ENCODE results near the gene PDSS2. TPM values are rescaled to one million over a fixed set of nuclear protein-coding genes. Genes with fewer than 3 reads are reported as not detected.

PDSS2 gene
- total RNA-seq, 2 donors from 2014 or later, result 8.2 to 13.7 TPM

- Mint-ChIP-seq H3K9me3 (no peaks in the 10 kb centered on the region), H3K27me3 (ENCODE audit: insufficient read depth) (no peaks in the 10 kb centered on the region), H3K27ac (no peak overlapping the region), H3K4me3 (no peak overlapping the region), H3K36me3 (ENCODE audit: low read depth) (no peaks in the 10 kb centered on the region), H3K4me1 (peaks cover 3% of the 10 kb centered on the region)
- Histone ChIP-seq H3K27ac (ENCODE audit: low read depth, low read length) (no peak overlapping the region), H3K4me1 (ENCODE audit: control insufficient read depth, insufficient read depth, low read length) (no peaks in the 10 kb centered on the region), H3K36me3 (ENCODE audit: control insufficient read depth, insufficient read depth, low read length) (no peaks in the 10 kb centered on the region), H3K4me3 (ENCODE audit: low read length) (no peak overlapping the region), H3K9me3 (ENCODE audit: control insufficient read depth, low read length) (no peaks in the 10 kb centered on the region), H3K9ac (ENCODE audit: extremely low read depth, low read length, poor library complexity, severe bottlenecking) (no peak overlapping the region), H3K27me3 (ENCODE audit: control insufficient read depth, insufficient read depth, low read length, poor library complexity, severe bottlenecking) (no peaks in the 10 kb centered on the region)
- TF ChIP-seq, protein P1, sequence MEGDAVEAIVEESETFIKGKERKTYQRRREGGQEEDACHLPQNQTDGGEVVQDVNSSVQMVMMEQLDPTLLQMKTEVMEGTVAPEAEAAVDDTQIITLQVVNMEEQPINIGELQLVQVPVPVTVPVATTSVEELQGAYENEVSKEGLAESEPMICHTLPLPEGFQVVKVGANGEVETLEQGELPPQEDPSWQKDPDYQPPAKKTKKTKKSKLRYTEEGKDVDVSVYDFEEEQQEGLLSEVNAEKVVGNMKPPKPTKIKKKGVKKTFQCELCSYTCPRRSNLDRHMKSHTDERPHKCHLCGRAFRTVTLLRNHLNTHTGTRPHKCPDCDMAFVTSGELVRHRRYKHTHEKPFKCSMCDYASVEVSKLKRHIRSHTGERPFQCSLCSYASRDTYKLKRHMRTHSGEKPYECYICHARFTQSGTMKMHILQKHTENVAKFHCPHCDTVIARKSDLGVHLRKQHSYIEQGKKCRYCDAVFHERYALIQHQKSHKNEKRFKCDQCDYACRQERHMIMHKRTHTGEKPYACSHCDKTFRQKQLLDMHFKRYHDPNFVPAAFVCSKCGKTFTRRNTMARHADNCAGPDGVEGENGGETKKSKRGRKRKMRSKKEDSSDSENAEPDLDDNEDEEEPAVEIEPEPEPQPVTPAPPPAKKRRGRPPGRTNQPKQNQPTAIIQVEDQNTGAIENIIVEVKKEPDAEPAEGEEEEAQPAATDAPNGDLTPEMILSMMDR (conservative IDR thresholded peaks at IDR 0.05), result no peak
- no peak for DNase-seq
- WGBS, 2 experiments (ENCODE audit: insufficient coverage in 1 of 2, insufficient read length in 1 of 2), result 60 to 80% methylated on average over 3 to 8 of the region's 8 CpGs
Measured at GRCh38 chr6:107216197-107216933, 243.0 kb downstream of the PDSS2 start.

GRCh38 chr6:107215334-107215733, 244.0 kb downstream of the PDSS2 start:
- TF ChIP-seq, protein P1 (conservative IDR thresholded peaks at IDR 0.05), result no peak
- H3K4me3 Mint-ChIP-seq, result no peak overlapping the region
- no peak for DNase-seq
- no peaks in the 10 kb centered on the region for H3K9me3 Mint-ChIP-seq
- Histone ChIP-seq H3K9me3 (ENCODE audit: control insufficient read depth, low read length) (no peaks in the 10 kb centered on the region), H3K27me3 (ENCODE audit: control insufficient read depth, insufficient read depth, low read length, poor library complexity, severe bottlenecking) (no peaks in the 10 kb centered on the region), H3K4me3 (ENCODE audit: low read length) (no peak overlapping the region), H3K4me1 (ENCODE audit: control insufficient read depth, insufficient read depth, low read length) (no peaks in the 10 kb centered on the region), H3K36me3 (ENCODE audit: control insufficient read depth, insufficient read depth, low read length) (no peaks in the 10 kb centered on the region), H3K27ac (ENCODE audit: low read depth, low read length) (no peak overlapping the region), H3K9ac (ENCODE audit: extremely low read depth, low read length, poor library complexity, severe bottlenecking) (no peak overlapping the region)
- H3K36me3 Mint-ChIP-seq (ENCODE audit: low read depth), result no peaks in the 10 kb centered on the region
- H3K27me3 Mint-ChIP-seq (ENCODE audit: insufficient read depth), result no peaks in the 10 kb centered on the region
- no peak overlapping the region for H3K27ac Mint-ChIP-seq
- H3K4me1 Mint-ChIP-seq, result peaks cover 3% of the 10 kb centered on the region
- WGBS, 2 experiments (ENCODE audit: insufficient coverage in 1 of 2, insufficient read length in 1 of 2), result 85% methylated on average over 1 of the region's 1 CpG; no CpG with 5 or more reads in 1 of the 2 experiments

DNA sequence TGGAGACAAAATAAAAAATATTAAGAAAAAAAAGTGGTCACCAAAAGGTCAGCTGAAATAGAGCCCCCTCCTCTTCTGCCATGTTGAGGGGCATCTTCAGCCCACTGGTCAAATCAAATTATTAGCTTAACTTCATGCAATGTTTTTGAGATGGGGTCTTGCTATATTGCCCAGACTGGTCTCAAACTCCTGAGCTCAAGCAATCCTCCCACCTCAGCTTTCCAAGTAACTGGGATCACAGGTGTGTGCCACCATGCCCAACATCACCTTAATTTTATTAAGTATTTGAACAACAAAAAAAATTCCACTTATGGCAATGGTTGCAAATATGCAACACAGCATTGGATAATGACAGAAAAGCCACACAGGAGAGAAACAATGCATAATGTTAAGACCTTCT, 244.7 kb downstream of the PDSS2 start:
- no peak for DNase-seq
- Histone ChIP-seq H3K9ac (ENCODE audit: extremely low read depth, low read length, poor library complexity, severe bottlenecking) (no peak overlapping the region), H3K27me3 (ENCODE audit: control insufficient read depth, insufficient read depth, low read length, poor library complexity, severe bottlenecking) (no peaks in the 10 kb centered on the region), H3K4me1 (ENCODE audit: control insufficient read depth, insufficient read depth, low read length) (no peaks in the 10 kb centered on the region), H3K27ac (ENCODE audit: low read depth, low read length) (no peak overlapping the region), H3K36me3 (ENCODE audit: control insufficient read depth, insufficient read depth, low read length) (no peaks in the 10 kb centered on the region), H3K9me3 (ENCODE audit: control insufficient read depth, low read length) (no peaks in the 10 kb centered on the region), H3K4me3 (ENCODE audit: low read length) (no peak overlapping the region)
- no peaks in the 10 kb centered on the region for H3K27me3 Mint-ChIP-seq (ENCODE audit: insufficient read depth)
- H3K27ac Mint-ChIP-seq, result no peak overlapping the region
- H3K4me1 Mint-ChIP-seq, result peaks cover 6% of the 10 kb centered on the region
- no peak overlapping the region for H3K4me3 Mint-ChIP-seq
- no peaks in the 10 kb centered on the region for H3K36me3 Mint-ChIP-seq (ENCODE audit: low read depth)
- no peaks in the 10 kb centered on the region for H3K9me3 Mint-ChIP-seq
- TF ChIP-seq, protein P1 (conservative IDR thresholded peaks at IDR 0.05), result no peak
